PC-9 (cell line): Measurements from ENCODE around the gene DLEC1. TPM values are rescaled to one million over a fixed set of nuclear protein-coding genes. Genes with fewer than 3 reads are reported as not detected.

Experiments used
- BruUV-seq: library from RNA; stranded (reverse); fragments of 400-500 nt; replicated peaks from 2 replicates; lab custom pipeline; 2021; lab: Mats Ljungman, UMichigan
- CTCF ChIA-PET: fragments of 300-600 bp; sonication (Branson Sonifier 250); formaldehyde crosslinking; loops from one replicate; lab custom pipeline; 2022; ENCODE audit warnings: antibody characterized with exemption; lab: Charles Lee
- POLR2A ChIA-PET: fragments of 300-600 bp; sonication (Branson Sonifier 250); formaldehyde crosslinking; loops from one replicate; lab custom pipeline; 2022; ENCODE audit warnings: antibody characterized with exemption; ENCODE audit not compliant: unreplicated experiment; lab: Charles Lee
- DNase-seq, 2 experiments: peaks; one replicate each; pipeline versions ENCODE4 v3.0.0 to v3.0.0-alpha.2; 2015 to 2022; ENCODE audit warnings: mixed read lengths in 1 of 2
- H2AFZ ChIP-seq: fragments of 200-600 bp; sonication (generic); 2 replicates; pipeline ENCODE4 v1.8.1; 2017; ENCODE audit warnings: antibody characterized with exemption
- H3F3A ChIP-seq: fragments of 200-600 bp; sonication (generic); 2 replicates; pipeline ENCODE4 v1.8.1; 2017; ENCODE audit warnings: antibody characterized with exemption, mild to moderate bottlenecking, low read depth; ENCODE audit not compliant: insufficient read depth
- H3K27ac ChIP-seq: fragments of 200-600 bp; sonication (generic); 2 replicates; pipeline ENCODE4 v1.6.1; 2016; ENCODE audit warnings: mixed run types
- H3K27me3 ChIP-seq: fragments of 200-600 bp; sonication (generic); 2 replicates; pipeline ENCODE4 v1.6.1; 2016; ENCODE audit warnings: low read depth, mixed run types; ENCODE audit not compliant: insufficient read depth
- H3K36me3 ChIP-seq: fragments of 200-600 bp; sonication (generic); 2 replicates; pipeline ENCODE4 v1.6.1; 2016; ENCODE audit warnings: low read depth, mixed run types
- H3K4me1 ChIP-seq: fragments of 200-600 bp; sonication (generic); replicated peaks from 2 replicates; pipeline ENCODE4 v1.6.1; 2016; ENCODE audit warnings: mixed run types; ENCODE audit not compliant: insufficient read depth
- H3K4me2 ChIP-seq: fragments of 200-600 bp; sonication (generic); 2 replicates; pipeline ENCODE4 v1.6.1; 2017; ENCODE audit warnings: mixed run types
- H3K4me3 ChIP-seq: fragments of 200-600 bp; sonication (generic); 2 replicates; pipeline ENCODE4 v1.6.1; 2016; ENCODE audit warnings: mixed run types
- H3K79me2 ChIP-seq: fragments of 200-600 bp; sonication (generic); 2 replicates; pipeline ENCODE4 v1.6.1; 2017; ENCODE audit warnings: low read depth, mixed run types
- H3K9me2 ChIP-seq: fragments of 200-600 bp; sonication (generic); 2 replicates; pipeline ENCODE4 v1.8.1; 2017; ENCODE audit warnings: mild to moderate bottlenecking; ENCODE audit not compliant: insufficient read depth
- H3K9me3 ChIP-seq: fragments of 200-600 bp; sonication (generic); 2 replicates; pipeline ENCODE4 v1.8.1; 2016; ENCODE audit warnings: low read depth; ENCODE audit not compliant: insufficient read depth
- H4K20me1 ChIP-seq: fragments of 200-600 bp; sonication (generic); 2 replicates; pipeline ENCODE4 v1.8.1; 2017; ENCODE audit not compliant: insufficient read depth
- CTCF ChIP-seq: fragments of 200-600 bp; sonication (generic); conservative IDR thresholded peaks from 2 replicates; pipeline ENCODE4 v1.6.1; 2017; ENCODE audit warnings: mixed run types, antibody characterized with exemption, mild to moderate bottlenecking, moderate library complexity
- EZH2 ChIP-seq: fragments of 200-600 bp; sonication (generic); IDR thresholded peaks from 2 replicates; pipeline ENCODE4 v1.8.0; 2017; ENCODE audit warnings: antibody characterized with exemption, low read depth
- intact Hi-C: fragments of 100-400 bp; cut with micrococcal nuclease; formaldehyde crosslinking; loops from one replicate; pipeline ENCODE4 v1.10.0; 2022; ENCODE audit not compliant: unreplicated experiment
- total RNA-seq: library from RNA; stranded (reverse); gene quantifications from 2 replicates; pipeline ENCODE4 v1.2.3, GENCODE V29; 2021

Gene DLEC1
- total RNA-seq, 1 experiment from 2014 or later: 0.35 TPM

GRCh38 chr3:38083871-38084333, 44.9 kb downstream of the DLEC1 start:
- Histone ChIP-seq H3K4me1 (no peaks in the 10 kb centered on the region), H3F3A (peaks cover 8% of the 10 kb centered on the region; the same call in 1 of the 2 replicates), H3K4me2 (no peak overlapping the region), H4K20me1 (no peaks in the 10 kb centered on the region), H3K27ac (no peak overlapping the region), H3K36me3 (no peaks in the 10 kb centered on the region), H3K4me3 (no peak overlapping the region), H2AFZ (no peak overlapping the region), H3K9me2 (no peaks in the 10 kb centered on the region), H3K27me3 (no peaks in the 10 kb centered on the region), H3K9me3 (no peaks in the 10 kb centered on the region), H3K79me2 (no peaks in the 10 kb centered on the region)
- BruUV-seq: no TSS peak
- no peak for TF ChIP-seq CTCF
- no peak for TF ChIP-seq EZH2
- intact Hi-C loops: no loop called here
- ChIA-PET CTCF (no interaction called here), POLR2A (no interaction called here)
- no peak for DNase-seq

- no peak overlapping the region for H3K27ac ChIP-seq
- peaks cover 8% of the 10 kb centered on the region; the same call in 1 of the 2 replicates for H3F3A ChIP-seq
- no peak overlapping the region for H3K4me3 ChIP-seq
- intact Hi-C loops: no loop called here
- no TSS peak for BruUV-seq
- H3K9me3 ChIP-seq: no peaks in the 10 kb centered on the region
- H2AFZ ChIP-seq: no peak overlapping the region
- no peaks in the 10 kb centered on the region for H3K27me3 ChIP-seq
- H3K79me2 ChIP-seq: no peaks in the 10 kb centered on the region
- TF ChIP-seq CTCF (no peak), EZH2 (no peak)
- POLR2A ChIA-PET: no interaction called here
- no peaks in the 10 kb centered on the region for H3K4me1 ChIP-seq
- H3K9me2 ChIP-seq: no peaks in the 10 kb centered on the region
- no peaks in the 10 kb centered on the region for H3K36me3 ChIP-seq
- no peak overlapping the region for H3K4me2 ChIP-seq
- CTCF ChIA-PET: no interaction called here
- H4K20me1 ChIP-seq: no peaks in the 10 kb centered on the region
- no peak for DNase-seq
These were observed 45.6 kb downstream of the DLEC1 start for GRCh38 chr3:38084334-38085310.

GRCh38 chr3:38085311-38085942, 46.4 kb downstream of the DLEC1 start:
- no TSS peak for BruUV-seq

More at GRCh38 chr3:38085311-38085942, 46.4 kb downstream of the DLEC1 start:
- no peaks in the 10 kb centered on the region for H3K36me3 ChIP-seq
- no peak for DNase-seq
- TF ChIP-seq EZH2 (no peak), CTCF (no peak)
- no peaks in the 10 kb centered on the region for H3K9me2 ChIP-seq
- ChIA-PET POLR2A (no interaction called here), CTCF (no interaction called here)
- intact Hi-C loops: no loop called here
- H3K27ac ChIP-seq: no peak overlapping the region
- H3K9me3 ChIP-seq: no peaks in the 10 kb centered on the region
- no peaks in the 10 kb centered on the region for H3K27me3 ChIP-seq
- no peaks in the 10 kb centered on the region for H3K79me2 ChIP-seq
- no peak overlapping the region for H2AFZ ChIP-seq
- no peaks in the 10 kb centered on the region for H3K4me1 ChIP-seq
- peaks cover 8% of the 10 kb centered on the region; the same call in 1 of the 2 replicates for H3F3A ChIP-seq
- no peak overlapping the region for H3K4me3 ChIP-seq
- H4K20me1 ChIP-seq: no peaks in the 10 kb centered on the region
- no peak overlapping the region for H3K4me2 ChIP-seq
